ENCODE results near the gene TRPC4.

Gene TRPC4

GRCh38 chr13:37662624-37663023, 206.9 kb downstream of the TRPC4 start:
- Histone ChIP-seq H3K4me3 (ENCODE audit: low read length, poor library complexity, severe bottlenecking) (no peak overlapping the region), H3K9ac (ENCODE audit: low read depth, low read length, poor library complexity, severe bottlenecking) (no peak overlapping the region), H3K4me1 (ENCODE audit: insufficient read depth, low read length, poor library complexity, severe bottlenecking) (no peaks in the 10 kb centered on the region), H3K4me2 (ENCODE audit: low read depth, low read length, poor library complexity, severe bottlenecking) (no peak overlapping the region), H3K79me2 (ENCODE audit: insufficient read depth, low read length) (no peaks in the 10 kb centered on the region), H2AFZ (ENCODE audit: low read length) (no peak overlapping the region), H3K9me3 (ENCODE audit: insufficient read depth, low read depth, low read length) (no peaks in the 10 kb centered on the region), H3K36me3 (ENCODE audit: insufficient read depth, low read length) (no peaks in the 10 kb centered on the region), H3K9me2 (replicated peaks; ENCODE audit: low read depth, low read length) (no peaks in the 10 kb centered on the region), H4K20me1 (ENCODE audit: insufficient read depth, low read length, poor library complexity, severe bottlenecking) (no peaks in the 10 kb centered on the region), H3K27me3 (ENCODE audit: insufficient read depth, low read length, poor library complexity, severe bottlenecking) (no peaks in the 10 kb centered on the region), H3F3A (ENCODE audit: low read depth) (no peaks in the 10 kb centered on the region)
- TF ChIP-seq EZH2phosphoT487 (IDR thresholded peaks at IDR 0.05; ENCODE audit: borderline replicate concordance) = no peak
- TF ChIP-seq CTCF (conservative IDR thresholded peaks at IDR 0.05; ENCODE audit: low read length) = no peak

DNA sequence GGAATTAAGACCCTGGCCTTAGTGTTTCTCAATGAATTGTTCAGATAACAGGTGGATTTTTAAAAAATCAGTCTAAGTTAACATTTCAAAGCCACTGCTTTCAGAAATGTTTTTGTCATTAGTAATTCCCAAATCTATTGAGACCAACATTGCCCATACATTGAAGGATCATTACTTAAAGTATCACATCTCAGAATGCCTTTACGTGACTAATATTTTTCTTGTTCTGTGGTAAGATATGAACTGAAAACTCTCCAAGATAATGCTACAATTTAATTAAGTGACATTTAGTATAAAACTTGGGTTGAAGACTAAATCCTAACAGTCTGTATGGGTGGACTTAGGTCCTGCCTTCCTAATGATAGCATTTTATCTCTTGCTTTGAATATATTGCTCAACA, 211.6 kb downstream of the TRPC4 start:
- no peaks in the 10 kb centered on the region for H3K9me2 ChIP-seq (replicated peaks; ENCODE audit: low read depth, low read length)
- no peaks in the 10 kb centered on the region for H3F3A ChIP-seq (ENCODE audit: low read depth)
- H3K4me2 ChIP-seq (ENCODE audit: low read depth, low read length, poor library complexity, severe bottlenecking) = no peak overlapping the region
- peaks cover 2% of the 10 kb centered on the region; the same call in 1 of the 2 replicates for H3K9me3 ChIP-seq (ENCODE audit: insufficient read depth, low read depth, low read length)
- H3K79me2 ChIP-seq (ENCODE audit: insufficient read depth, low read length) = no peaks in the 10 kb centered on the region
- no peaks in the 10 kb centered on the region for H3K4me1 ChIP-seq (ENCODE audit: insufficient read depth, low read length, poor library complexity, severe bottlenecking)
- no peaks in the 10 kb centered on the region for H4K20me1 ChIP-seq (ENCODE audit: insufficient read depth, low read length, poor library complexity, severe bottlenecking)
- no peaks in the 10 kb centered on the region for H3K27me3 ChIP-seq (ENCODE audit: insufficient read depth, low read length, poor library complexity, severe bottlenecking)
- H2AFZ ChIP-seq (ENCODE audit: low read length) = no peak overlapping the region
- H3K36me3 ChIP-seq (ENCODE audit: insufficient read depth, low read length) = no peaks in the 10 kb centered on the region
- no peak for TF ChIP-seq CTCF (conservative IDR thresholded peaks at IDR 0.05; ENCODE audit: low read length)
- no peak for TF ChIP-seq EZH2phosphoT487 (IDR thresholded peaks at IDR 0.05; ENCODE audit: borderline replicate concordance)
- H3K4me3 ChIP-seq (ENCODE audit: low read length, poor library complexity, severe bottlenecking) = no peak overlapping the region
- no peak overlapping the region for H3K9ac ChIP-seq (ENCODE audit: low read depth, low read length, poor library complexity, severe bottlenecking)

GRCh38 chr13:37657134-37657533, 212.4 kb downstream of the TRPC4 start:
- Histone ChIP-seq H4K20me1 (ENCODE audit: insufficient read depth, low read length, poor library complexity, severe bottlenecking) (no peaks in the 10 kb centered on the region), H3K4me1 (ENCODE audit: insufficient read depth, low read length, poor library complexity, severe bottlenecking) (no peaks in the 10 kb centered on the region), H3K4me3 (ENCODE audit: low read length, poor library complexity, severe bottlenecking) (no peak overlapping the region), H3K9ac (ENCODE audit: low read depth, low read length, poor library complexity, severe bottlenecking) (no peak overlapping the region), H2AFZ (ENCODE audit: low read length) (no peak overlapping the region), H3K79me2 (ENCODE audit: insufficient read depth, low read length) (no peaks in the 10 kb centered on the region), H3K36me3 (ENCODE audit: insufficient read depth, low read length) (no peaks in the 10 kb centered on the region), H3K4me2 (ENCODE audit: low read depth, low read length, poor library complexity, severe bottlenecking) (no peak overlapping the region), H3K9me2 (replicated peaks; ENCODE audit: low read depth, low read length) (no peaks in the 10 kb centered on the region), H3K27me3 (ENCODE audit: insufficient read depth, low read length, poor library complexity, severe bottlenecking) (no peaks in the 10 kb centered on the region), H3F3A (ENCODE audit: low read depth) (no peaks in the 10 kb centered on the region), H3K9me3 (ENCODE audit: insufficient read depth, low read depth, low read length) (peaks cover 2% of the 10 kb centered on the region; the same call in 1 of the 2 replicates)
- TF ChIP-seq EZH2phosphoT487 (IDR thresholded peaks at IDR 0.05; ENCODE audit: borderline replicate concordance) = no peak
- TF ChIP-seq CTCF (conservative IDR thresholded peaks at IDR 0.05; ENCODE audit: low read length) = no peak
